Measurements from ENCODE around the gene CAPN10.

CAPN10 gene

GRCh38 chr2:240626531-240627300 lies 40.2 kb downstream of the CAPN10 start:
- DNase-seq = no peak

GRCh38 chr2:240627736-240628506 lies 41.4 kb downstream of the CAPN10 start:
- no peak for DNase-seq

GRCh38 chr2:240628507-240628807 lies 41.9 kb downstream of the CAPN10 start:
- DNase-seq = no peak

GRCh38 chr2:240628808-240629618 lies 42.5 kb downstream of the CAPN10 start:
- DNase-seq = no peak

- no peak for DNase-seq
These were observed 43.1 kb downstream of the CAPN10 start for GRCh38 chr2:240629619-240629967.

- no peak for DNase-seq
These were observed 43.6 kb downstream of the CAPN10 start for GRCh38 chr2:240629968-240630770.

GRCh38 chr2:240630771-240631547 lies 44.4 kb downstream of the CAPN10 start:
- DNase-seq = no peak

GRCh38 chr2:240631548-240632305 lies 45.2 kb downstream of the CAPN10 start:
- no peak for DNase-seq

GRCh38 chr2:240632306-240632721 lies 45.8 kb downstream of the CAPN10 start:
- no peak for DNase-seq

- no peak for DNase-seq
These were observed 48.8 kb downstream of the CAPN10 start for GRCh38 chr2:240635121-240635997.

GRCh38 chr2:240635998-240636547 lies 49.5 kb downstream of the CAPN10 start:
- DNase-seq = no peak

- DNase-seq = no peak
These were observed 50.1 kb downstream of the CAPN10 start for GRCh38 chr2:240636563-240637115.

- no peak for DNase-seq
These were observed 50.8 kb downstream of the CAPN10 start for GRCh38 chr2:240637116-240637900.

- no peak for DNase-seq
These were observed 51.4 kb downstream of the CAPN10 start for GRCh38 chr2:240637901-240638345.

- DNase-seq = no peak
These were observed 52.1 kb downstream of the CAPN10 start for GRCh38 chr2:240638512-240639160.

GRCh38 chr2:240639566-240639965 lies 53.0 kb downstream of the CAPN10 start:
- DNase-seq = no peak

GRCh38 chr2:240640939-240641338 lies 54.4 kb downstream of the CAPN10 start:
- no peak for DNase-seq
